Gastrocnemius medialis (tissue), 4 donors: ENCODE measurements around the gene FAM135A. TPM values are rescaled to one million over a fixed set of nuclear protein-coding genes. Genes with fewer than 3 reads are reported as not detected.

Experiments used
- ATAC-seq, 2 donors: fragments of 150-250 bp; one replicate each; pipeline ENCODE4 v1.9.1; 2016
- DNase-seq, 2 donors: peaks; one replicate each; pipeline ENCODE4 v3.0.0-alpha.2; 2019
- H3K27ac ChIP-seq, 4 donors: fragments of 200-600 bp; sonication (generic); 1 replicate in 1 of 4; 2 replicates in 3 of 4; pipeline ENCODE4 v1.5.1; 2016 to 2018; ENCODE audit warnings: mild to moderate bottlenecking in 2 of 4, moderate library complexity in 1 of 4
- H3K27me3 ChIP-seq, 3 donors: fragments of 200-600 bp; sonication (generic) in 2 of 3; 1 replicate in 1 of 3; 2 replicates in 2 of 3; pipeline versions ENCODE4 v1.5.1 to v1.6.0; 2016 to 2019; ENCODE audit warnings: mild to moderate bottlenecking in 1 of 3, moderate library complexity in 1 of 3
- H3K36me3 ChIP-seq, 2 donors: fragments of 200-600 bp; sonication (generic) in 1 of 2; one replicate each; pipeline ENCODE4 v1.5.1; 2017 to 2018
- H3K4me1 ChIP-seq, 2 donors: fragments of 200-600 bp; sonication (generic) in 1 of 2; one replicate each; pipeline ENCODE4 v1.5.1; 2016 to 2017; ENCODE audit warnings: mild to moderate bottlenecking in 2 of 2
- H3K4me3 ChIP-seq, 4 donors: fragments of 200-600 bp; sonication (generic) in 3 of 4; 1 replicate in 1 of 4; 2 replicates in 3 of 4; pipeline ENCODE4 v1.5.1; 2016 to 2019; ENCODE audit warnings: mild to moderate bottlenecking in 2 of 4
- H3K9me3 ChIP-seq, 3 donors: fragments of 200-600 bp; sonication (generic) in 2 of 3; 1 replicate in 1 of 3; 2 replicates in 2 of 3; pipeline ENCODE4 v1.5.1; 2016 to 2019
- CTCF ChIP-seq, 5 experiments: fragments of 450-650 bp in 3 of 5; fragments of 200-600 bp in 2 of 5; sonication (generic) in 2 of 5; IDR thresholded peaks in 4 of 5; conservative IDR thresholded peaks in 1 of 5; 1 replicate in 4 of 5; 2 replicates in 1 of 5; pipeline ENCODE4 v1.5.1; 2016 to 2019; ENCODE audit warnings: antibody characterized with exemption in 5 of 5, mild to moderate bottlenecking in 3 of 5, moderate library complexity in 3 of 5
- POLR2A ChIP-seq, 2 donors: fragments of 450-650 bp; IDR thresholded peaks; one replicate each; pipeline ENCODE4 v1.6.1; 2017; ENCODE audit warnings: antibody characterized with exemption in 2 of 2, mild to moderate bottlenecking in 2 of 2, moderate library complexity in 2 of 2
- in situ Hi-C, 4 donors: fragments of 200-750 bp; cut with MboI; loops; one replicate each; pipeline versions ENCODE4 v1.15.0 to v1.8.0; 2017; ENCODE audit warnings: low sequenced_read_pairs in 4 of 4
- intact Hi-C: fragments of 100-400 bp; cut with DNase I; formaldehyde crosslinking; loops from one replicate; pipeline ENCODE4 v1.15.1; 2023; ENCODE audit warnings: low total_unique reads
- total RNA-seq, 4 donors: library from RNA; depleted of rRNA; stranded (reverse); fragments of >200 nt; gene quantifications; one replicate each; pipeline versions ENCODE4 v1.1.0 to v1.2.3, GENCODE V29; 2016

FAM135A gene
- total RNA-seq, 4 donors from 2014 or later = 9.3 to 18.4 (median 12.9) TPM

- no peaks in the 10 kb centered on the region for H3K4me1 ChIP-seq
- no peaks in the 10 kb centered on the region for H3K9me3 ChIP-seq
- H3K27ac ChIP-seq = no peak overlapping the region
- in situ Hi-C loops = no loop called here
- TF ChIP-seq CTCF (IDR thresholded peaks at IDR 0.05 in 4 of 5, conservative IDR thresholded peaks at IDR 0.05 in 1 of 5) (no peak), POLR2A (IDR thresholded peaks at IDR 0.05) (no peak)
- H3K4me3 ChIP-seq = no peak overlapping the region
- ATAC-seq (no peak), DNase-seq (no peak)
- intact Hi-C loops = loop anchor here (2.0 kb wide), 1 partner anchor 46 kb away; no protein-coding TSS in a partner anchor
- H3K36me3 ChIP-seq = no peaks in the 10 kb centered on the region
- no peaks in the 10 kb centered on the region for H3K27me3 ChIP-seq
These were observed 42.8 kb upstream of the FAM135A start for GRCh38 chr6:70370496-70370895.

- Histone ChIP-seq H3K9me3 (no peaks in the 10 kb centered on the region), H3K4me3 (no peak overlapping the region), H3K4me1 (no peaks in the 10 kb centered on the region), H3K27me3 (no peaks in the 10 kb centered on the region), H3K36me3 (no peaks in the 10 kb centered on the region), H3K27ac (no peak overlapping the region)
- TF ChIP-seq CTCF (IDR thresholded peaks at IDR 0.05 in 4 of 5, conservative IDR thresholded peaks at IDR 0.05 in 1 of 5) = peak in 3 of 5 experiments; percentile 38 to 53 (median 46)
- TF ChIP-seq POLR2A (IDR thresholded peaks at IDR 0.05) = no peak
- in situ Hi-C loops = no loop called here
- DNase-seq = no peak
- ATAC-seq = no peak
- intact Hi-C loops = loop anchor here (2.0 kb wide), 1 partner anchor 47 kb away; no protein-coding TSS in a partner anchor
These were observed 41.7 kb upstream of the FAM135A start for GRCh38 chr6:70371454-70372105.

GRCh38 chr6:70375166-70375565 is 38.1 kb upstream of the FAM135A start:
- Histone ChIP-seq H3K9me3 (no peaks in the 10 kb centered on the region), H3K27ac (no peak overlapping the region), H3K27me3 (no peaks in the 10 kb centered on the region), H3K36me3 (no peaks in the 10 kb centered on the region), H3K4me3 (no peak overlapping the region), H3K4me1 (no peaks in the 10 kb centered on the region)
- ATAC-seq (no peak), DNase-seq (no peak)
- in situ Hi-C loops (no loop called here), intact Hi-C loops (no loop called here)
- TF ChIP-seq CTCF (IDR thresholded peaks at IDR 0.05 in 4 of 5, conservative IDR thresholded peaks at IDR 0.05 in 1 of 5) (no peak), POLR2A (IDR thresholded peaks at IDR 0.05) (no peak)

- intact Hi-C loops (no loop called here), in situ Hi-C loops (no loop called here)
- DNase-seq = no peak
- H3K4me1 ChIP-seq = no peaks in the 10 kb centered on the region
- TF ChIP-seq POLR2A (IDR thresholded peaks at IDR 0.05) = no peak
- TF ChIP-seq CTCF (IDR thresholded peaks at IDR 0.05 in 4 of 5, conservative IDR thresholded peaks at IDR 0.05 in 1 of 5) = no peak
- H3K9me3 ChIP-seq = no peaks in the 10 kb centered on the region
- H3K27me3 ChIP-seq = no peaks in the 10 kb centered on the region
- no peak overlapping the region for H3K4me3 ChIP-seq
- H3K27ac ChIP-seq = no peak overlapping the region
- no peak for ATAC-seq
- H3K36me3 ChIP-seq = no peaks in the 10 kb centered on the region
These were observed 37.4 kb upstream of the FAM135A start for GRCh38 chr6:70375882-70376281.

- Histone ChIP-seq H3K4me3 (no peak overlapping the region), H3K27me3 (no peaks in the 10 kb centered on the region), H3K27ac (no peak overlapping the region), H3K36me3 (no peaks in the 10 kb centered on the region), H3K9me3 (no peaks in the 10 kb centered on the region), H3K4me1 (no peaks in the 10 kb centered on the region)
- TF ChIP-seq POLR2A (IDR thresholded peaks at IDR 0.05) (no peak), CTCF (IDR thresholded peaks at IDR 0.05 in 4 of 5, conservative IDR thresholded peaks at IDR 0.05 in 1 of 5) (no peak)
- no peak for DNase-seq
- intact Hi-C loops = no loop called here
- in situ Hi-C loops = no loop called here
- ATAC-seq = no peak
These were observed 36.7 kb upstream of the FAM135A start for GRCh38 chr6:70376628-70377027.
